Rectal smooth muscle tissue (tissue), 1 donor: ENCODE measurements around the gene DHH.
A peak's percentile ranks its signal among the peaks of the same experiment; 100 is the strongest.
"Not testable (repeated sequence)": the region's sequence is repeated elsewhere in the genome, so short reads cannot be mapped to it uniquely, and the experiment has no call there.

Experiments used
- H3K27ac ChIP-seq: one replicate; pipeline ENCODE4 v1.7.0; 2013; ENCODE audit warnings: low read depth, low read length, inconsistent platforms
- H3K27me3 ChIP-seq: one replicate; pipeline ENCODE4 v1.7.0; 2013; ENCODE audit warnings: low read length; ENCODE audit not compliant: control insufficient read depth, insufficient read depth
- H3K36me3 ChIP-seq: one replicate; pipeline ENCODE4 v1.7.0; 2013; ENCODE audit warnings: low read length; ENCODE audit not compliant: control insufficient read depth, insufficient read depth
- H3K4me1 ChIP-seq: one replicate; pipeline ENCODE4 v1.7.0; 2013; ENCODE audit warnings: low read length; ENCODE audit not compliant: control insufficient read depth, insufficient read depth
- H3K4me3 ChIP-seq: one replicate; pipeline ENCODE4 v1.7.0; 2013; ENCODE audit warnings: low read length
- H3K9ac ChIP-seq: one replicate; pipeline ENCODE4 v1.7.0; 2013; ENCODE audit warnings: low read length

The DHH gene

DNA sequence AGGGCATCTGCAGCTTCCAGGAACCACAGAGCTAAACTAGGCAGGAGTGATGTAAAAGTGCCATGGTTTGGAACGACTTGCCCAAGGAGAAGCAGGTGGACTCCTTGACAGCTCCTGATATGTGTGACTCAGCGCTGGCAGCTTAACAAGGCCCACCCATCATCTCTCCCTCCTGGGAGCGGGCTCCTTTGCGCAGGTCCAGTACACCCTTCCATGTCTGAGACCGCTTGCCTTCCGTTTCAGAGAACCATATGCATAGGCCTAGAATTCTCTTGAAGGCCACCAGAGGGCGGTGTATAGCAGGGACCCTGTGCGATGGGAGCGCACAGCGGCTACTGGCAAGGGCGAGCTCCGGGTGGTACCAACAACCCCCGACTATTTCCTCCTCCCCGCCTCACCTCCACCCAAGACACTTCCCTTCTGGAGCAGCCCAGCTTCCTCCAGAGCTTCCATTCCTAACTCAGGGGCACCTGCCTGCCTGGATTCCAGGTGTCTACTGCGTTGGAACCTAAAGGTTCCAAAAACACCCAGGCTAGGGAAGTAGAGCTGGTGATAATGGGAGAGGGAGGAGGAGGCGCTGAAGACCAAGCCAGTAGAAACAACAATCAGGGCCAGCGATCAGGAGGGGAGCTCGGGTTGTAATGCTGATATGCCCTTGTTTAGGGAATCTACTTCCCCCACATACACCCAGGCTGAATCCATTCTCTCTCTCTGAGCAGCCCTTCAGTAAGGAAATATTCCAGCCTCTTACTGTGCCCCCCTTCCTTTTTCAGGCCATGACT, 6.3 kb downstream of the DHH start:
- no peaks in the 10 kb centered on the region for H3K36me3 ChIP-seq
- no peak overlapping the region for H3K9ac ChIP-seq

DNA sequence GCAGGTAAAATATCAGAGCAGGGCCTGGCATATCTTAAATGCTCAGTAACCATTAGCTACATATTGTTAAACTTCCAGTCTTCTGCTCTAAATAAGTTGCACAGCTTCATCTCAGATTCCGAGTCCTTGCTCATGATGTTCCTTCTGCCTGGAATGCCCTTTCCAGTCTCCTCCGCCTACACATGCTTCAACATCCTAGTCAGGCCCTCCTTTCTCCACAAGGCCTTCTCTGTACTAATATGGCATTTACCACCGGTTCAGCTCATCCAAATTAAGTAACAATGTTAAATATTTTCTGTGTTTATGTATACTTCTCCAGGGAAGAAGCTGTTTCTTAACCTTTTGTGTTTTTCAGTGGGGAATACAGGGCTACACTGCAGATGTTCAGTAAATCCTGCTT, 8.5 kb downstream of the DHH start:
- peaks cover 24% of the 10 kb centered on the region for H3K27me3 ChIP-seq
- peaks cover 5% of the 10 kb centered on the region for H3K4me1 ChIP-seq
- H3K9ac ChIP-seq, result no peak overlapping the region

More for the DNA sequence above, 6.3 kb downstream of the DHH start:
- peak overlapping the region; percentile 23 for H3K4me3 ChIP-seq
- peaks cover 5% of the 10 kb centered on the region for H3K4me1 ChIP-seq
- no peak overlapping the region for H3K27ac ChIP-seq
- H3K27me3 ChIP-seq, result peaks cover 41% of the 10 kb centered on the region

DNA sequence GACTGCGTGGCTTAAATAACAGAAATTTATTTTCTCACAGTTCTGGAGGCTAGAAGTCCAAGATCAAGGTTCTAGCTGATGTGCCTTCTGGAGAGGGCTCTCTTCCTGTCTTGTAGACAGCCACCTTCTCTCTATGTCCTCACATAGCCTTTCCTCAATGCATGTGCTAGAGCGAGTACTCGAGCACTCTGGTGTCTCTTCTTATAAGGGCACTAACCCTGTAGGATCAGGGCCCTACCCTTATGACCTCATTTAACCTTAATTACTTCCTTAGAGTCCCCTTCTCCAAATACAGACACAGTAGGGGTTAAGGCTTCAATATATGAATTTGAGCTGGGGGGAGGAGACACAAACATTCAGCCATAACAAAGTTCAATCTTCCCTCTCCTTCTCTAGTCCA, 10.2 kb downstream of the DHH start:
- H3K4me3 ChIP-seq, result no peak overlapping the region
- no peak overlapping the region for H3K9ac ChIP-seq
- peaks cover 10% of the 10 kb centered on the region for H3K27me3 ChIP-seq
- H3K4me1 ChIP-seq, result no peaks in the 10 kb centered on the region
- H3K27ac ChIP-seq, result no peak overlapping the region
- H3K36me3 ChIP-seq, result no peaks in the 10 kb centered on the region

More for the DNA sequence above, 8.5 kb downstream of the DHH start:
- Histone ChIP-seq H3K27ac (no peak overlapping the region), H3K4me3 (no peak overlapping the region), H3K36me3 (no peaks in the 10 kb centered on the region)

DNA sequence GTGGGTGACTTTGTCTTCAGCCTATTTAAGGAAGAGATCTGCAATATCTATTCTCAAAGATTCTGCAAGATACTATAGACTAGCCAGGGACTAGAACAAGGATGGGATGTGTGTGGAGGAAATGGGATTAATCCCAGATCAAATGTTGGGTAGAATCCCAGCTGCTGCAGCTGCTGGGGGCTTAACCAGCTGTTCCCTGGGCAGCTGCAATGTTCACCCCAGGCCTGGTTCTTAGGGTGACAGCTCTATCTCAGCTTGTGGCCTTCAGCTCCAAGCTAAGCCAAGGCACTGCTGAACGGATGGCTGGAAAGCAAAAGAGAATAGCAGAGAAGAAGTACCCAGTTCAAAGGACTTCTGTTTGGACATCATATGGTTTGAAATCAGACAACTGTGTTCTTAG, 14.8 kb downstream of the DHH start:
- H3K4me1 ChIP-seq, result no peaks in the 10 kb centered on the region
- no peaks in the 10 kb centered on the region for H3K27me3 ChIP-seq
- no peak overlapping the region for H3K27ac ChIP-seq
- H3K9ac ChIP-seq, result no peak overlapping the region
- H3K36me3 ChIP-seq, result no peaks in the 10 kb centered on the region
- no peak overlapping the region for H3K4me3 ChIP-seq

DNA sequence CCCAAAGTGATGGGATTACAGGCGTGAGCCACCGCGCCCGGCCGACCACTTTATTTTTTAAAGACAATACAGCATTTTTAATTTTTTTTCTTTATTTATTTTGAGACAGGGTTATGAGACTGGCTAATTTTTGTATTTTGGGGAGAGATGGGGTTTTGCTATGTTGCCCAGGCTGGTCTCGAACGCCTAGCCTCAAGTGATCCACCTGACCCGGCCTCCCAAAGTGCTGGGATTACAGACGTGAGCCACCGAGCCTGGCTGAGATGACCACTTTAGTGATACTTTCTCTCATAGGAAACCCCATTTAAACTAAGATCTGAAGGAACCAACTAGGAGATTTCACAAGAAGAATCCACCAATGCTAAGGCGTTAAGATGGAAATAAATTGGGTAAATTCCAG, 23.6 kb downstream of the DHH start:
- no peak overlapping the region for H3K9ac ChIP-seq

DNA sequence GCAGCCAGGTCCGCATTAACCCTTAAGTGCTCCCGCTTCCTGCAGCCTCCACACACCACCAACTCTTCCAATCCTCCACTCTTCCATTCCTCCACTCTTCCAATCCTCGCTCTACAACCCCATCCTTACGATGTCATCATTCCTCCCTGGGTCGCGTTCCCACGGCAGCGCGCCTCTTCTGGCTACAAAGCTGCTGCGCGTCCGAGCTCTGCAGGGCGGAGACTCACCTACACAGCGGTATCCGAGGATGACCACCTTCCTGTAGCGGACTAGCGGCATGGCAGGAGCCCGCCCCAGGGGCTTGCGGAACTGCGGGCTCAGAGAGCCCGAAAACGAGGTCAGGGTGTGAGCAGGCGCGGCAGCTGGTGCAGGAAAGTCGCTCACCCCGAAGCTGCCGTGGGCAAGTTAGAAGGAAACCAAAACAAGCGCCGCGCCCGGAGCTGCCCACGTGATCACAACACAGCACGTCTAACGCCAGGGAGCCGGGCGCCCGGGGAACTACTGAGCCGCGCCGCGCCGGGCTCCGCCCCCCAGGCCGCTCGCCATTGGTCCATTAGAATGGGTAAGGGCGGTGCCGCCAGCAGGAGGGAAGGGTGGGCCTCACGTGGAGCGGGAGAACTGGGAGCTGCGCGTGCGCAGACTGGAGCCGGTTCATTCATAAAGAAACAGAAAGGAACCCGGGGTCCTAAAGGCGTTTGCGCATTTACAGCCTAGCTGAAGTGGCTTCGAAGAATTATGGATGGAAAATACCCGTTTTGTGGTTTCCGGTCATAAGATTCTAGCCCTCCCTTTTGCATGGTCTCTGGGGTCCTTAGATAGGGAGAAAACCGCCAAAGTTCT, 24.9 kb downstream of the DHH start, which contains the start of gene RHEBL1:
RHEBL1 (minus strand) TSS at position 473 of the 840 bp plus-strand sequence; CDS start at position 279, 194 bp downstream.
- peak within 1 kb of the TSS; percentile 45 for H3K27ac ChIP-seq
- no peaks in the 10 kb centered on the region for H3K27me3 ChIP-seq
- peak within 1 kb of the TSS; percentile 80 for H3K9ac ChIP-seq
- no peaks in the 10 kb centered on the region for H3K36me3 ChIP-seq
- H3K4me3 ChIP-seq, result peak within 1 kb of the TSS; percentile 99
- H3K4me1 ChIP-seq, result peaks cover 8% of the 10 kb centered on the region

More for the DNA sequence above, 23.6 kb downstream of the DHH start:
- Histone ChIP-seq H3K4me3 (no peak overlapping the region), H3K36me3 (no peaks in the 10 kb centered on the region), H3K27ac (no peak overlapping the region), H3K27me3 (no peaks in the 10 kb centered on the region), H3K4me1 (peaks cover 8% of the 10 kb centered on the region)

DNA sequence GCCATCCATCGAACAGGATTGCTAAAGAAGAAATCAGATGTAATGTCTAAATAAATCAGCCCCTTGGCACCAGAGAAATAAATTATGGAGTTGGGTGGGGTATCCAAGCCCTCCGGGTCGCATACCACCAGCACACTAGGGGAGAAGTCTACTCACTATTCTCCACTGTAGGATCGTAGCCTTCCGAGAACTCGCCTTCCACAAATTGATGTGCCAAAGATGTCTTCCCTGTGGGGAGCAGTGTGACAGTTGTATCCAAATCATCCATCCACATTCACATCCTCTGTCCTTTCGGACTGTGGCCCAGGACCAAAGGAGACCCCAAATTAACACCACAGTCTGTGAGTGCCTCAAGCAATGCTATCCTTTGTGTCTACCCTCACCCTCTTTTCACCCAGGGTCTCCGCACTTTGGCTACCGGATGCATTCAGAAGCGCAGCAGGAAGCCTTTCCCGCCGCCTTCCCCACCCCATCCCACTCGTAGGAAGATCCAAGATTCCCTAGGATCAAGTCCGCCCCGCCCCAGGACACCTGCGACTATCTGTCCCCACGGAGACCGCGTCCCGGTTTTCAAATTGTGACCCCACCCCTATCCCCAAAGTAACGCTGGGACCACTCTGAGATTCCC, 25.6 kb downstream of the DHH start:
- Histone ChIP-seq H3K4me3 (peak overlapping the region; percentile 99), H3K9ac (no peak overlapping the region), H3K27ac (no peak overlapping the region), H3K27me3 (no peaks in the 10 kb centered on the region), H3K36me3 (no peaks in the 10 kb centered on the region), H3K4me1 (peaks cover 8% of the 10 kb centered on the region)

DNA sequence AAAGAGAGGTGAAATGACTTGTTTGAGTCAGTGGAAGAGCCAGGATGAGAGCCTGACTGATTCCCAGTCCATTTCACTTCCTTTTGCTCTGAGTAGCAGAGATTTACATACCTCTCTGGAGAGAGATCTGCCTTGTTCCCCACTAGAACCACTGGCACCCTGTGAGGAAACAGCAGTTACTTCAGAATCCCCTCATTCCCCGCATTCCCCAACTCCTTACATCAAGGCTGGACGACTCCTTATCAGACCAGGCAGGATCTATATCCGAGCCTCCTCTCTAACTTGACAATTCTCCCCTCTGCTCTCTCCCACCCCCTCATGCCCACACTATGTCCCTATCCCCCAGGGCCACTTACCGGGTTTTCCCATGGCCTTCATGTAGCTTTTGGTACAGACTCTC, 28.5 kb downstream of the DHH start:
- peaks cover 9% of the 10 kb centered on the region for H3K4me1 ChIP-seq
- no peaks in the 10 kb centered on the region for H3K36me3 ChIP-seq
- H3K9ac ChIP-seq, result no peak overlapping the region
- no peak overlapping the region for H3K4me3 ChIP-seq
- no peaks in the 10 kb centered on the region for H3K27me3 ChIP-seq
- H3K27ac ChIP-seq, result no peak overlapping the region

DNA sequence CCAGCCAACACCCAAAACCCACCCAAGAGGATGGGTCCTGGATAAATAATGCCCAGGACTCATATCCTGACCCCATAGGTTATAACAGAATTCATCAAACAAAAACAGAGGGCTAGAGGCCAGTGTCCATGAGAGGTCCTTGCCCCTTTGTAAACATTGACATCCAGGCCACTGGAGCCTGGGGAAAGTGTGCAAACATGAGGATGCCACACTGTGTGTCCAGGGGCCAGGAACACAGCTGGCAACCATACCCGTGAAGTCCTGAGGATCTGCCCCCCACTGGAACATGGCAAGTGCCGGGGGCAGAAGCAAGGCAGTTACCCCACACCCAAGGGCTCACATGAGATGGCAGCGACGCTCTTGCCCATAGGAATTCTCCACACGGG, 29.8 kb downstream of the DHH start:
- Histone ChIP-seq H3K36me3 (no peaks in the 10 kb centered on the region), H3K9ac (no peak overlapping the region), H3K4me3 (no peak overlapping the region), H3K4me1 (peaks cover 6% of the 10 kb centered on the region), H3K27me3 (no peaks in the 10 kb centered on the region), H3K27ac (no peak overlapping the region)

DNA sequence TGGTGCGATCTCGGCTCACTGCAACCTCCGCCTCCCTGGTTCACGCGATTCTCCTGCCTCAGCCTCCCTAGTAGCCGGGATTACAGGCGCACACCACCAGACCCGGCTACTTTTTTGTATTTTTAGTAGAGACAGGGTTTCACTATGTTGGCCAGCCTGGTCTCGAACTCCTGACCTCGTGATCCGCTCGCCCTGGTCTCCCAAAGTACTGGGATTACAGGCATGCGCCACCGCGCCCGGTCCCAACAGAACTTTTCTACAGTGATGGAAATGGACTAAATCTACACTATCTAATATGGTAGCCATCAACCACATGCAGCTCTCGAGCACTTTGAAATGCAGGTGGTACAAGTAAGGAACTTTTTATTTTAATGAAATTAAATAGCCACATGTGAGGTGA, 32.7 kb downstream of the DHH start:
- not testable (repeated sequence) for H3K9ac ChIP-seq, H3K27ac ChIP-seq, H3K36me3 ChIP-seq, H3K4me3 ChIP-seq, H3K27me3 ChIP-seq
- H3K4me1 ChIP-seq, result peaks cover 18% of the 10 kb centered on the region

DNA sequence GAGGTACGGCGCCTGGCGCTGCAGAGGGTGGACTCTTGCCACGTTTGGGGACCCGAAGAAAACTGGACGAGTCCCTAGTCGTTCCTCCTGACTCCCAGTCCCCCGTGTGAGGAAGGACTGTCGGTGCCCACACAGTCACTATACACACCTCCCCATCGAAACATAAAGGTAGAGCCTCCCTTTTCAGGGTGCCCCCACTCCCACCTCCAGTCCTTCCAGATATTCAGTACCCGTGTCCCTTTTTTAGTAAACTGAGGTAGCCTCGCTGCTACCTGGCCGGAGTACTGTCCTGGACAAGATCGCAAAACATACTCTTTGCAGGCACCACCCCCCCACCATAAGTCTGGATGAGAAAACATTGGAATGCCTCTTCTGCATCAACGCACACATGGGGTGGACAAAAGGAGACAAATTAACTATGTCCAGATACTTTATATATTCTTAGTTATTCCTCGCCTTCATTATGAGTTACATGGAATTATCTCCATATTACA, 33.4 kb downstream of the DHH start:
- H3K36me3 ChIP-seq, result no peaks in the 10 kb centered on the region
- peak overlapping the region; percentile 98 for H3K27ac ChIP-seq
- no peaks in the 10 kb centered on the region for H3K27me3 ChIP-seq
- peak overlapping the region; percentile 82 for H3K9ac ChIP-seq
- peaks cover 25% of the 10 kb centered on the region for H3K4me1 ChIP-seq
- peak overlapping the region; percentile 96 for H3K4me3 ChIP-seq
